GM20431 (cell line): ENCODE data around the gene NPY2R.

Experiments
- in situ Hi-C: fragments of 300-500 bp; cut with MseI, MboI; formaldehyde crosslinking; loops from one replicate; pipeline ENCODE4 v1.15.0; 2020; ENCODE audit warnings: low sequenced_read_pairs; ENCODE audit not compliant: unreplicated experiment

NPY2R gene

GRCh38 chr4:155248002-155248896 lies 39.8 kb downstream of the NPY2R start:
- in situ Hi-C loops, result no loop called here

DNA sequence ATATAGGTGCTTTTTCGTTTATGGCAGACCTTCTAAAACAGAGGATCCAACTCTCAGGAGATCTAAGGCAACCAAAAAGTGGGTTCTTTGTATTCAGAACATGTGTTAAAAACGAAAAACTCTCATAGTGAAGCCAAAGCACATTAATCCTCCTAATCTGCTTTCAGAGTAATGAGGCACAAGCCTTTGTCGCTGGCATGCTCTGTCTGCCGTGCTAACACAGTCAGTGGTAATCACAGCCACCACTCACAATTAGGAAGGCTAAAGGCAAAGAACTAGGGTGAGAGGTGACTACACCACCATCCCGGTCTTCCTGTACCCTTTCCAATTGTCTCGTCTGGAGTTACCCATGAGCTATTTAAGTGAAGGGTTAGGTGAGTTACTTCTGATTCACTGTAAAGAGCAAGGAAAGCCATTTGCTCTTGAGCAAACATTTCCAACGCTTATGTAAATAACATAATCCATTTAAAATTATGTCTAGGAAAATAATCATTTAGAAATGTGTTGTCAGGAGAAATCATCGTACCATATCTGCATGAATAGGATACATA lies 40.7 kb downstream of the NPY2R start:
- in situ Hi-C loops, result no loop called here

DNA sequence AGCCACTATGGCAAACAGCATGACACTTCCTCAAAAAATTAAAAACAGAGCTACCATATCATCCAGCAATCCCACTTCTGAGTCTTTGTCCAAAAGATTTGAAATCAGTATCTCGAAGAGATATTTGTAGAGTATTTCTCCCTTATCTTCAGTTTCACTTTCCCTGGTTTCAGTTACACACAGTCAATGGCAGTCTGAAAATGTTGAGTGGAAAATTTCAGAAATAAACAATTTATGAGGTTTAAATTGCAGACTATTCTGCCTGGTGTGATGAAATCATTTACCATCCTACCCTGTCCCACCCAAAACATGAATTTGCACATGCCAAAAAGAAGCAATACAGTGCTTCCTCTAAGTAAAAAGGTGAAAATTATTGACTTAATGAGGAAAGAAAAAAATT lies 43.9 kb downstream of the NPY2R start:
- in situ Hi-C loops, result no loop called here

GRCh38 chr4:155263480-155263879 lies 55.0 kb downstream of the NPY2R start:
- in situ Hi-C loops, result no loop called here

DNA sequence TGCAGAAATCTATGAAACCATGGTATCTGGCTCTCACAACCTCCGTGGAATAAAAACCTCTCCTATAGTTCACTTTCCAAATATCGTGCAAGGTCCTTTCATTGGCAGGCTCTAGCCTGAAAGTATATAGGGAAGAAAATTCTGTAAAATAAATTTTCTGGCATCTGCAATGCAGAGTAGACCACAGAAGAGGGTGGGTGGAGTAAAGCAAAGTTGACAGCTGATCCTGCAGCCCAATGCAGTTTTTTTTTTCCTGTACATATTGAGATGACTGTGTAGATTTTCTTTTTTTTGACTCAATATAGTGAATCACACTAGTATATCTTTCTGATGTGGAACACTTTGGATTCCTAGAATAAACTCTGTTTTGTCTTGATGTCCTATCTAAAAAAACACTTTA lies 56.7 kb downstream of the NPY2R start:
- in situ Hi-C loops, result no loop called here
